ENCODE measurements around the gene CDH20.

Gene CDH20

GRCh38 chr18:61554946-61555361 lies 221.7 kb downstream of the CDH20 start:
- H3K9ac ChIP-seq, result no peak overlapping the region
- no peaks in the 10 kb centered on the region for H3K36me3 ChIP-seq
- H4K20me1 ChIP-seq, result no peaks in the 10 kb centered on the region
- no peak overlapping the region for H3K4me3 ChIP-seq
- no peaks in the 10 kb centered on the region for H3K27me3 ChIP-seq
- TF ChIP-seq Cebpa-rat (IDR thresholded peaks at IDR 0.05), result no peak
- H3K4me1 ChIP-seq, result no peaks in the 10 kb centered on the region
- no peak overlapping the region for H3K4me2 ChIP-seq
- no peak overlapping the region for H3K27ac ChIP-seq
- H3K9me3 ChIP-seq, result no peaks in the 10 kb centered on the region

GRCh38 chr18:61556316-61556715 lies 223.1 kb downstream of the CDH20 start:
- H3K27me3 ChIP-seq, result no peaks in the 10 kb centered on the region
- no peaks in the 10 kb centered on the region for H3K36me3 ChIP-seq
- H3K27ac ChIP-seq, result no peak overlapping the region
- no peaks in the 10 kb centered on the region for H3K9me3 ChIP-seq
- no peak overlapping the region for H3K9ac ChIP-seq
- no peak for TF ChIP-seq Cebpa-rat (IDR thresholded peaks at IDR 0.05)
- no peak overlapping the region for H3K4me3 ChIP-seq
- H3K4me1 ChIP-seq, result no peaks in the 10 kb centered on the region
- H3K4me2 ChIP-seq, result no peak overlapping the region
- no peaks in the 10 kb centered on the region for H4K20me1 ChIP-seq

- TF ChIP-seq Cebpa-rat (IDR thresholded peaks at IDR 0.05), result no peak
- Histone ChIP-seq H4K20me1 (no peaks in the 10 kb centered on the region), H3K4me2 (no peak overlapping the region), H3K4me1 (no peaks in the 10 kb centered on the region), H3K27ac (no peak overlapping the region), H3K36me3 (no peaks in the 10 kb centered on the region), H3K9me3 (no peaks in the 10 kb centered on the region), H3K27me3 (no peaks in the 10 kb centered on the region), H3K9ac (no peak overlapping the region), H3K4me3 (no peak overlapping the region)
Measured at GRCh38 chr18:61556862-61557261, 223.6 kb downstream of the CDH20 start.

DNA sequence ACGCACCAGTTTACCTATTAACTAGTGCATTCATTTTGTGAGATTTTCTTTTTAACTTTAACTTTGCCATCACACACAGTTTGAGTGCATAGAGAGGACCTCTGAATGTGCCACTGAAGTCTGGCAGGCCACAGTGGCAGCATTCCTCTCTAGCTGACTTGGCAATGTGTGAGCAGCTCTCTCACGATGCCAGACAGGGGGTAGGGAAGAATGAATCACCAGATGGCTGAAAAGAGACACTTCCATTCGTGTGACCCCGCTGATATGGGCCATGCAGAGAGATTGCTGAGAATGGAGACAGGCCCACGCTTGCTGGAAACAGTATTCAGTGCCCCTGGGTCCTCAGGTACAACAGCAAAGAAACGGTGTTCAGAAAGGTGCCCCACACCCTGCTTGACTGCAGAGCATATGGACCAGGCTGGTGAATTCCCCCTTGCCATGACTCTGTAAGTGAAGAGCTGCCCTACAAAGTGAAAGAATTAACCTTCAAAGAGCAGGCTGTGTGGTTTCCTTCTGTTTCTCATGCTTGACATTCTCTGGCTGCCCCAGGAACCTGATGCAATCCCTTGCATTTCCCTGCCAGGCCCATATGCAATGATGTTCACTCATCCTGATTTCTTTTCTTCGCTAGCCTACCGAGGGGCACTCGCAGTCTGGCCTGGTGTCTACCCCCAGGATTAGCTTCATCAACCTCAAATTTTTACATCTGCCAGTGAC lies 236.1 kb downstream of the CDH20 start:
- Histone ChIP-seq H4K20me1 (no peaks in the 10 kb centered on the region), H3K27me3 (no peaks in the 10 kb centered on the region), H3K27ac (no peak overlapping the region), H3K9ac (no peak overlapping the region), H3K4me2 (no peak overlapping the region; the same call in 1 of the 2 replicates), H3K4me3 (no peak overlapping the region), H3K4me1 (0 out of 2 replicates have a peak, but pooled peaks cover 5% of the 10 kb centered on the region), H3K36me3 (no peaks in the 10 kb centered on the region), H3K9me3 (no peaks in the 10 kb centered on the region)
- no peak; the same call in 1 of the 2 replicates for TF ChIP-seq Cebpa-rat (IDR thresholded peaks at IDR 0.05)

GRCh38 chr18:61570070-61570469 lies 236.8 kb downstream of the CDH20 start:
- no peak overlapping the region for H3K4me2 ChIP-seq
- no peak for TF ChIP-seq Cebpa-rat (IDR thresholded peaks at IDR 0.05)
- H4K20me1 ChIP-seq, result no peaks in the 10 kb centered on the region
- H3K4me3 ChIP-seq, result no peak overlapping the region
- no peak overlapping the region for H3K27ac ChIP-seq
- H3K9ac ChIP-seq, result no peak overlapping the region
- H3K27me3 ChIP-seq, result no peaks in the 10 kb centered on the region
- no peaks in the 10 kb centered on the region for H3K36me3 ChIP-seq
- H3K4me1 ChIP-seq, result 0 out of 2 replicates have a peak, but pooled peaks cover 5% of the 10 kb centered on the region
- no peaks in the 10 kb centered on the region for H3K9me3 ChIP-seq

GRCh38 chr18:61572084-61572655 lies 238.9 kb downstream of the CDH20 start:
- Histone ChIP-seq H3K4me2 (no peak overlapping the region), H3K27ac (no peak overlapping the region), H3K4me1 (0 out of 2 replicates have a peak, but pooled peaks cover 5% of the 10 kb centered on the region), H3K4me3 (no peak overlapping the region), H3K27me3 (no peaks in the 10 kb centered on the region), H3K9ac (no peak overlapping the region), H3K36me3 (no peaks in the 10 kb centered on the region), H4K20me1 (no peaks in the 10 kb centered on the region), H3K9me3 (no peaks in the 10 kb centered on the region)
- TF ChIP-seq Cebpa-rat (IDR thresholded peaks at IDR 0.05), result no peak

GRCh38 chr18:61572871-61573270 lies 239.6 kb downstream of the CDH20 start:
- Histone ChIP-seq H3K9ac (no peak overlapping the region), H3K27ac (no peak overlapping the region), H4K20me1 (no peaks in the 10 kb centered on the region), H3K36me3 (no peaks in the 10 kb centered on the region), H3K4me3 (no peak overlapping the region), H3K27me3 (no peaks in the 10 kb centered on the region), H3K4me1 (0 out of 2 replicates have a peak, but pooled peaks cover 5% of the 10 kb centered on the region), H3K9me3 (no peaks in the 10 kb centered on the region), H3K4me2 (no peak overlapping the region)
- no peak for TF ChIP-seq Cebpa-rat (IDR thresholded peaks at IDR 0.05)

DNA sequence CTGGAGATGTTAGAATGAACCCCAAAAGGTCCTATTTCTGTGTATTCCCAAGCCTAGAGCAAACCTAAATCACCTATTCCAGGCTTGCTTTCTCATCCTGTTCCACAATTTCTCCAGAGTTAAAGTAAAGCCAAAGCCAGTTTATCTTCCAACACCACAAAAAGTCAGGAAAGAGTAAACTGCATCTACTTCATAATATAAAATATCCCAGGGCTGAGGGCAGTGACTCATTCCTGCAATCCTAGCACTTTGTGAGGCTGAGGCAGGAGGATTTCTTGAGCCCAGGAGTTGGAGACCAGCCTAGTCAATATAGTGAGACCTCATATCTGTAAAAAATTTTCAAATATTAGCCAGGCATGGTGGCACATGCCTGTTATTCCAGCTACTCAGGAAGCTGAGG lies 241.4 kb downstream of the CDH20 start:
- no peaks in the 10 kb centered on the region for H4K20me1 ChIP-seq
- no peaks in the 10 kb centered on the region for H3K27me3 ChIP-seq
- H3K4me1 ChIP-seq, result peaks cover 6% of the 10 kb centered on the region
- H3K4me2 ChIP-seq, result no peak overlapping the region
- H3K9ac ChIP-seq, result no peak overlapping the region
- no peak for TF ChIP-seq Cebpa-rat (IDR thresholded peaks at IDR 0.05)
- no peak overlapping the region for H3K27ac ChIP-seq
- no peaks in the 10 kb centered on the region for H3K36me3 ChIP-seq
- H3K9me3 ChIP-seq, result no peaks in the 10 kb centered on the region
- H3K4me3 ChIP-seq, result no peak overlapping the region

- Histone ChIP-seq H3K27ac (no peak overlapping the region), H3K4me2 (no peak overlapping the region), H3K36me3 (no peaks in the 10 kb centered on the region), H3K27me3 (no peaks in the 10 kb centered on the region), H3K9ac (no peak overlapping the region), H4K20me1 (no peaks in the 10 kb centered on the region), H3K4me3 (no peak overlapping the region), H3K9me3 (no peaks in the 10 kb centered on the region), H3K4me1 (peaks cover 11% of the 10 kb centered on the region)
- no peak for TF ChIP-seq Cebpa-rat (IDR thresholded peaks at IDR 0.05)
Measured at GRCh38 chr18:61575419-61575818, 242.2 kb downstream of the CDH20 start.

- Histone ChIP-seq H4K20me1 (no peaks in the 10 kb centered on the region), H3K27me3 (no peaks in the 10 kb centered on the region), H3K4me2 (peak overlapping the region; percentile 41; the same call in 1 of the 2 replicates)
Measured at GRCh38 chr18:61578846-61579245, 245.6 kb downstream of the CDH20 start.

More at GRCh38 chr18:61578846-61579245, 245.6 kb downstream of the CDH20 start:
- H3K4me1 ChIP-seq, result peaks cover 21% of the 10 kb centered on the region
- no peaks in the 10 kb centered on the region for H3K36me3 ChIP-seq
- no peak overlapping the region for H3K4me3 ChIP-seq
- no peak overlapping the region for H3K27ac ChIP-seq
- no peaks in the 10 kb centered on the region for H3K9me3 ChIP-seq
- no peak for TF ChIP-seq Cebpa-rat (IDR thresholded peaks at IDR 0.05)
- H3K9ac ChIP-seq, result no peak overlapping the region

Data from BLaER1 (cell line).